GM12801 (cell line): ENCODE results near the gene GPR15.

Experiments used
- CTCF ChIP-seq: IDR thresholded peaks from one replicate; pipeline ENCODE4 v1.5.1; 2011; ENCODE audit warnings: control low read depth; ENCODE audit not compliant: insufficient read length; ENCODE audit errors: extremely low read depth

The GPR15 gene

GRCh38 chr3:98532709-98533571 is 1.2 kb downstream of the GPR15 start:
- TF ChIP-seq CTCF = no peak

GRCh38 chr3:98534168-98534567 is 2.4 kb downstream of the GPR15 start:
- TF ChIP-seq CTCF = no peak

- TF ChIP-seq CTCF = no peak
Measured at GRCh38 chr3:98534734-98535133, 3.0 kb downstream of the GPR15 start.

- no peak for TF ChIP-seq CTCF
Measured at GRCh38 chr3:98536456-98537017, 4.8 kb downstream of the GPR15 start.

GRCh38 chr3:98540346-98540745 is 8.6 kb downstream of the GPR15 start:
- no peak for TF ChIP-seq CTCF

- no peak for TF ChIP-seq CTCF
Measured at GRCh38 chr3:98541695-98542094, 9.9 kb downstream of the GPR15 start.

- no peak for TF ChIP-seq CTCF
Measured at GRCh38 chr3:98542623-98543022, 10.8 kb downstream of the GPR15 start.
